ENCODE measurements around the gene MCM5.

MCM5 gene

DNA sequence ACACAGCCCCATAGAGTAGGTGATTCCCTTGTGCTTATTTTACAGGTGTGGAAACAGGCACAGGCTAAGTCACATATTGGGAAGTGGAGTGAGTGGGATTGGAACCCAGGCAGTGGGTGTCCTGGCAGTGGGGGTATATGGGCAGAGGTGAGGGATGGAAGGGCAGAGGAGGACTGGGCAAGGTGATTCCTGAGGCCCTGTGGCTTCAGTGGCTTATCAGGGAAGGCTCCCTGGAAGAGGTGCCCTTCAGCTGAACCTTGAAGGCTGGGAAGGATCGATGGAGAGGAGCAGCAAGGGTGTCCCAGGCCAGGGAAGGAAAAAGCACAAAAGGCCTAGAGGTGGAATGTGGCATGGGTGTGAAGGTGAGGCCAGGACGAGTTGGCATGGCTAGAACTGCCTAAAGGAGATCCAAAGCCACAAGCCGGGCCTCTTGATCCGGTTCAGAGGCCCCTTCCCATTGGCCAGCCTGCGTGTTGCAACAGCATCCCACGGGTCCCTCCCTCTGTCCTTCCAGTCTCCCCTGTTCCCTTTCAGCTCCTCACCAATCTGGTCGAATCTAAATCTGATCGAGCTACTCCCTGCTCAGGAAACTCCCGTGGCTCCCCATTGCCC, 41.7 kb downstream of the MCM5 start:
- TF ChIP-seq CTCF (IDR thresholded peaks at IDR 0.05; ENCODE audit: unreplicated experiment in 3 of 3): no peak
- no peaks in the 10 kb centered on the region for H3K27me3 Mint-ChIP-seq (ENCODE audit: low read depth)
- H3K27ac Mint-ChIP-seq: no peak overlapping the region
- no peaks in the 10 kb centered on the region for H3K9me3 Mint-ChIP-seq
- no peaks in the 10 kb centered on the region for H3K4me1 Mint-ChIP-seq
- H3K36me3 Mint-ChIP-seq (ENCODE audit: low read depth): peaks cover 10% of the 10 kb centered on the region
- no peak overlapping the region for H3K4me3 Mint-ChIP-seq

DNA sequence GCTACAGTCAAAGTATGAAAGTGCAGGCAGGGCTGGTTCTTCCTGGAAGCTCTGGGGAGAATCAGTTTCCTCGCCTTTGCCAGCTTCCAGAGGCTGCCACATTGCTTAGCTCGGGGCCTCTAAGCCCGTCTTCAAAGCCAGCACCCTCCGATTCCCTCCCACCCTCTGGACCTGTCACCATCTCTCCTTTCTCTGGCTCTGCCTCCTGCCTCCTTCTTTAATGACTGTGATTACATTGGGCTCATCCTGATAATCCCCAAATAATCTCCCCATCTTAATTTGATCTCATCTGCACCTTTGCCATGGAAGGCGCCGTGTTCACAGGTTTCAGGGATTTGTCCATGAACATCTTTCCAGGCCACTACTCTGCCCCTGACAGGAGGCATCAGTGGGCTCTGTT, 42.5 kb downstream of the MCM5 start:
- H3K27ac Mint-ChIP-seq: no peak overlapping the region
- H3K9me3 Mint-ChIP-seq: no peaks in the 10 kb centered on the region
- TF ChIP-seq CTCF (IDR thresholded peaks at IDR 0.05; ENCODE audit: unreplicated experiment in 3 of 3): no peak
- no peaks in the 10 kb centered on the region for H3K4me1 Mint-ChIP-seq
- no peak overlapping the region for H3K4me3 Mint-ChIP-seq
- H3K36me3 Mint-ChIP-seq (ENCODE audit: low read depth): peaks cover 10% of the 10 kb centered on the region
- H3K27me3 Mint-ChIP-seq (ENCODE audit: low read depth): no peaks in the 10 kb centered on the region

GRCh38 chr22:35443338-35443737, 43.4 kb downstream of the MCM5 start:
- no peak overlapping the region for H3K4me3 Mint-ChIP-seq
- TF ChIP-seq CTCF (IDR thresholded peaks at IDR 0.05; ENCODE audit: unreplicated experiment in 3 of 3): no peak
- no peaks in the 10 kb centered on the region for H3K27me3 Mint-ChIP-seq (ENCODE audit: low read depth)

GRCh38 chr22:35443790-35444684, 44.1 kb downstream of the MCM5 start:
- Mint-ChIP-seq H3K36me3 (ENCODE audit: low read depth) (peaks cover under 1% of the 10 kb centered on the region), H3K9me3 (no peaks in the 10 kb centered on the region), H3K27ac (no peak overlapping the region), H3K4me1 (peaks cover 6% of the 10 kb centered on the region), H3K4me3 (no peak overlapping the region), H3K27me3 (ENCODE audit: low read depth) (no peaks in the 10 kb centered on the region)
- no peak for TF ChIP-seq CTCF (IDR thresholded peaks at IDR 0.05; ENCODE audit: unreplicated experiment in 3 of 3)

More at GRCh38 chr22:35443338-35443737, 43.4 kb downstream of the MCM5 start:
- Mint-ChIP-seq H3K4me1 (peaks cover 3% of the 10 kb centered on the region), H3K9me3 (no peaks in the 10 kb centered on the region), H3K36me3 (ENCODE audit: low read depth) (peaks cover 7% of the 10 kb centered on the region), H3K27ac (no peak overlapping the region)

GRCh38 chr22:35444685-35445399, 44.9 kb downstream of the MCM5 start:
- Mint-ChIP-seq H3K9me3 (no peaks in the 10 kb centered on the region), H3K27ac (no peak overlapping the region), H3K27me3 (ENCODE audit: low read depth) (no peaks in the 10 kb centered on the region), H3K4me1 (peaks cover 6% of the 10 kb centered on the region), H3K36me3 (ENCODE audit: low read depth) (no peaks in the 10 kb centered on the region), H3K4me3 (no peak overlapping the region)
- TF ChIP-seq CTCF (IDR thresholded peaks at IDR 0.05; ENCODE audit: unreplicated experiment in 3 of 3): no peak

Measured in nephron (organoid).